Hematopoietic multipotent progenitor cell treated with erythropoietin and hydrocortisone succinate and interleukin-3 and kit ligand, for 4 days (in vitro differentiated cells): Measurements from ENCODE around the gene ST6GALNAC5.
"Not testable (repeated sequence)": the region's sequence is repeated elsewhere in the genome, so short reads cannot be mapped to it uniquely, and the experiment has no call there.

Experiments
- DNase-seq: peaks from one replicate; pipeline ENCODE4 v3.0.0-alpha.2; 2015

Gene ST6GALNAC5

GRCh38 chr1:76868154-76868882 lies 1.0 kb downstream of the ST6GALNAC5 start:
- DNase-seq = peak; percentile 51

GRCh38 chr1:76868916-76869315 lies 1.6 kb downstream of the ST6GALNAC5 start:
- DNase-seq = peak; percentile 6

DNA sequence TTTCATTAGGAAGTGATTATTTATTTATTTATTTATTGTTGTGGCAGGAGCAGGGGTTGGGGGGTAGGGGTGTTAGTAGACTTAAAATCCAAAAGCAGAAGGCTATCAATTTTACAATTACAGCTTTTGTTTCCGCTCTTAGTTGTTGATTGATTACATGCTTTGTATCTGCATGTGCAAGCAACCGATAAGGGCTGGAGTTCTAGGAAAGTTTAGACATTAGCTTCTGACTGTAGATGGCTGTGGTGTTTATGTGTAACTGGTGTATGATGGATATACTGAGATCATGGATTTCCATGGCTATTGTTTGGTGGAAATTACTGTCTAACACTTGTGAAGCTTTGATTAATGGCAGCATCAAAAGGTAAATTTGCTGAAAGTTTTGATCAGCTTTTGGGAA lies 2.8 kb downstream of the ST6GALNAC5 start:
- DNase-seq = peak; percentile 73

DNA sequence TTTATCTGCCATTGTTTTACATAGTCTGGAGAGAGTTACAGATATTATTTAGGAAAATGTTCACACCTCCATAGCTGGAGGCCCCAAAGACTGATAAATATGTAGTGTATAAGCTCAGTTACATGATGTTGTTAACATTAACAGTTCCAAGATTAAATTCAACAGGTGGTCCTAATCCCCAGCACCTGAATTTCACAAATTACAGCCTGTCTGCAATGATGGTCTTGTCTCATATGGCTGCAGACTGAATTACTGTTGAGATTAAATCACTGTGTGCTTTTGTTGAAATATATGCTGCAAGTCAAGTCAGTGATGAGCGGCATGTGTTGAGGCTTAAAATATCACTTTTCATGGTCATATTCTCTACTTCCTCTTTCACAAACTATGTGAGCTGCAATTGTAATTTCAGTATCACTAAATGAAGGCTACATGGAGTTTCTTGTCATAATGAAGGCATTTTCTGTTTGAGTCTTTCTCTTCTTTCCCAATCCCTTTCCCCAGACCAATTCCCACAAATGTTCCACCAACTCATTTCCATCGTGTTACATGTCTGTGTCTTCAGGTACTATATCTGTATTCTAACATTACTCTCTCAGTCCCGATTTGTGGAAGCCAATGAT lies 4.2 kb downstream of the ST6GALNAC5 start:
- peak; percentile 38 for DNase-seq

DNA sequence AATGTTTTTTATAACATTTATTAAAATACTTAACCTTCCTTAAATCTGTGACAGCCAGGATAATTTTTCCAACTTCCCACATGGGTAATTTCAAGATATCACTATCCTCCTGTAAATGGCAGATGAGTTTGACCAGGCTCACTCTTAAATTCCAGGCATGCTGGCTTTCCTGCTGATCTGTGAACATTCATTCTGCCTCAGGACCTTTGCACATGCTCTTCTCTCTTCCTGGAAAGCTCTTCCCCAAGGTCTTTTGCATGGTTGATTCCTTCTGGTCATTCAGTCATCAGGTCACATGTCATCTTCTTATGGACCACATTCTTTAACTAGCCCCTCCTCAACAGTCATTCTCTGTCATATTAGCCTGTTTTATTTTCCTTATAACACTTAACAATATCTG lies 5.7 kb downstream of the ST6GALNAC5 start:
- no peak for DNase-seq

DNA sequence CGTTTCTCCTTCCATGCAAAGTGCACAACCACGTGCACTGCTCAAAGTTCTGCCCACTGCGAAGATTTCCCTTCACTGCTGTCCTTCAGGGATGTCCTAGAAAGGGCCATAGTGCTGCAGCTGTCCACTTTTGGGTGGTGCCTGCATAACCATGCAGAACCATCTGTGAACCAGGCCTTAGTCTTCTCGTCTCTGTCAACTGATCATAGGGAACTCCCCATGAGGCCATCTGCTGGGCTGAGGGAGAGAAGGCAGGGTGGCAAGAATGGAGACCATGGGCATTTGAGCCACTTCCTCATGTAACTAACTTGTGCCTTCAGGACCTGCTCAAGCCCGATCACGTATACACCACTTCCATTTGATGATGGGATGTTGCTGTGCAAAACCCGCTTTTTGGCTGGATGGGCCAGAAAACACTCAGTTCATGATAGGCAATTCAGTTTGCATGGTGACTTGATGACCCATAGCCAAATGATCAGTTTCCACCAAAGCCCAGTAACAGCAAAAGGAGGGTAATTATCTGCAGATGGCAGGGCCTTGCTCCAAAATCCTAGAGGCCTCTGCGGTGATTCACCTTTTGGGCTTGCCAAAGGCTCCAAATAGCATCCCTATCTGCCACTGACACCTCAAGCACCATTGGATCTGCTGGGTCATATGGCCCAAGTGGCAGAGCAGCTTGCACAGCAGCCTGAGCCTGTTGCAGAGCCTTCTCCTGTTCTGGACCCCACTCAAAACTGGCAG lies 9.5 kb downstream of the ST6GALNAC5 start:
- DNase-seq = no peak

DNA sequence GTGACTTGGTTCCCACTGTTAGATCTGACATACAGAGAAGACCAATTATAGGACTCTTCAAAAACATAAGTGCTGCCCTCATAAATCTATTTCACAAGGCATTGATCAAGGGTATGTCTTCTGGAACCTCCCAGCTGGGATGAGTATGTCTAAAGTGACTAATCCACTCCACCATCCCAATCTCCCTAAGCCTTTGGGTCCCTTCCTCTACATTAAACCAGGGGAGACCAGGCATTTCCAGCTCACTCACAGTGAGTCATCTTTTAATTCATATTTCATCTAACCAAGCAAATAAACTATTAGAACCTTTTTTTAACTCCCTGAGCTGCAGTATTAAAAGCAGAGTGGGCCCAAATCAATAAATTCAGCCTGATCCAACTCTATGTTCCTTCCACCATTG lies 11.7 kb downstream of the ST6GALNAC5 start:
- DNase-seq = not testable (repeated sequence)

DNA sequence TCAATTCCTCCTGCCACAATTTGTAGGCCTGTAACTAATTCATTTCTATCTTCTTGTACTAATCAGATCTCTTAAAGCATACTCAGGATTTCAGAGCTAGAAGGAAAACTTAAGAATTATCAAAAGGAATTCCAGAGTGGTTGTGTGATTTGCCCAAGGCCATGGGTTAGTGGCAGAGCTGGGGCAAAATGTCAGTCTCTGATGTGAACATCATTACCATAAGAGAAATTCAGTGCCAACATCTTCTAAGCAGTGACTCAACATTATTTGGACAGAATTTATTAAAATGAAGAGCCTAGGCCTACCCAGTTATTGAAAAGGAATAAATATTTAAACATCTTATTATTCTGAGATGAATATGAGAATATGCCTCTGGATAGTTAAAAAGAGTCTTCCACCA lies 14.5 kb downstream of the ST6GALNAC5 start:
- no peak for DNase-seq

DNA sequence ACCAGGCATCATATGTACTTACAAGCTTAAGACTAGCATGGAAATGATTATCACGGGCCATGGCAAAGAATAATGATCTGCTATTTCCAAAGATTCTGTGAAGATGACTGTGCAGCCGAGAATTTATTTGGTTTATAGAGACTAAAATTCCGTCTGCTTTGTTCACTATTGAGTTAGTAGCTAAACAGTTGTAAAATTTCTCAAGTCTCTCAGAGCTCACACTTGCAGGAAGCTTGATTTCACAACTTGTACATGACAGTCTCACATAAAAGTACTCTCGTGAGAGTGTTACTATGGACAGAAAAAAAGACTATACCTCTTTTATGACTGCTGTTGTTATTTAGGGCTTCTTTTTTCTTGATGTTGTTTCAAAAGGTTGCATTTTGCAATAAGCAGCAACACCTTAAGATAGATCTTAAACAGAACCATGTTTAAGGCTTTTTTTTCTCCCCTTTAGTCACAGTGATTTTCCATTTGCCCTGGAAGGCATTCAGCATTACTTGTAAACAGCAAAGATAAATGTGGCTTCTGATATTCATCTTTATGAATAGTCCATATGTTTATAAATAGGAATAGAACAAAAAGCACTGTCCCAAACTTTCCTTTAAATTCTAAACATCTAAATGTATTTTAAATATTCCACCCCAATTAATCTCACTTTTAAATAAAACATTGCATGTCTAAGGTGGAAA lies 24.8 kb downstream of the ST6GALNAC5 start:
- no peak for DNase-seq

- DNase-seq = no peak
These were observed 25.4 kb downstream of the ST6GALNAC5 start for GRCh38 chr1:76892675-76893074.

- peak; percentile 71 for DNase-seq
These were observed 34.0 kb downstream of the ST6GALNAC5 start for GRCh38 chr1:76901158-76901767.

- no peak for DNase-seq
These were observed 38.8 kb downstream of the ST6GALNAC5 start for GRCh38 chr1:76905876-76906595.

DNA sequence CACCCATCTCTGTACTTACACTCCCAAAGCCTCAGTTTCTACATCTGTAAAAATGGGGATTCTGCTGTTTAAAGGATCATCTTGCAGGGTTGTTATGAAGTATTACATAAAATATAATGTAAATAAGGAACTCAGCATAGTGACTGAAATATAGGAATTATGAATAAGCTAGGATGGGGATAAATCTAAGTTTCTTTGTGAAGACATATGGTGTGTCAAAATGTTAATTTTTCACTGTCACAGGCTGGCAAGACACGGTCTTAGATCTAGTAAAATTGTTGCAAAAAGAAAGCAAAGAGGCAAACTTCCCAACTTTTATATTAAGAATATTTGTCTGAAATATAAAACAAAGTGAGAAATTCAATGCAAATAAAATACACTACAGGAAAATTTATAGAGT lies 42.0 kb downstream of the ST6GALNAC5 start:
- no peak for DNase-seq

GRCh38 chr1:76919085-76919484 lies 51.8 kb downstream of the ST6GALNAC5 start:
- DNase-seq = no peak

- no peak for DNase-seq
These were observed 54.3 kb downstream of the ST6GALNAC5 start for GRCh38 chr1:76921590-76921989.

- DNase-seq = no peak
These were observed 58.5 kb downstream of the ST6GALNAC5 start for GRCh38 chr1:76925825-76926224.

GRCh38 chr1:76928522-76928921 lies 61.2 kb downstream of the ST6GALNAC5 start:
- DNase-seq = no peak

DNA sequence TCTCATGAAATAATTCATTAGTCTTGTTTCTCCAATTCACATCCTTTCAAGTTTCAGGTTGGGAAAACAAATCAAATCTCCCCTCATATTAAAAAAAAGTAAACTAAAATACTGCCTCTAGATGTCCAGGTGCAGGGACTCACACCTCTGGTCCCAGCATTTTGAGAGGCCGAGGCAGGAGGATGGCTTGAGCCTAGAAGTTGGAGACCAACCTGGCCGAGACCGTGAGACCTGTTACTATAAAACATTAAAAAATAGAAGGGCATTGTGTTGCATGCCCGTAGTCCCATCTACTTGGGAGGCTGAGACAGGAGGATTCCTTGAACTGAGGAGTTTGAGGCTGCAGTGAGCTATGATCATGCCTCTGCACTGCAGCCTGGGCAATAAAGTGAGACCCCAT lies 61.9 kb downstream of the ST6GALNAC5 start:
- DNase-seq = no peak

DNA sequence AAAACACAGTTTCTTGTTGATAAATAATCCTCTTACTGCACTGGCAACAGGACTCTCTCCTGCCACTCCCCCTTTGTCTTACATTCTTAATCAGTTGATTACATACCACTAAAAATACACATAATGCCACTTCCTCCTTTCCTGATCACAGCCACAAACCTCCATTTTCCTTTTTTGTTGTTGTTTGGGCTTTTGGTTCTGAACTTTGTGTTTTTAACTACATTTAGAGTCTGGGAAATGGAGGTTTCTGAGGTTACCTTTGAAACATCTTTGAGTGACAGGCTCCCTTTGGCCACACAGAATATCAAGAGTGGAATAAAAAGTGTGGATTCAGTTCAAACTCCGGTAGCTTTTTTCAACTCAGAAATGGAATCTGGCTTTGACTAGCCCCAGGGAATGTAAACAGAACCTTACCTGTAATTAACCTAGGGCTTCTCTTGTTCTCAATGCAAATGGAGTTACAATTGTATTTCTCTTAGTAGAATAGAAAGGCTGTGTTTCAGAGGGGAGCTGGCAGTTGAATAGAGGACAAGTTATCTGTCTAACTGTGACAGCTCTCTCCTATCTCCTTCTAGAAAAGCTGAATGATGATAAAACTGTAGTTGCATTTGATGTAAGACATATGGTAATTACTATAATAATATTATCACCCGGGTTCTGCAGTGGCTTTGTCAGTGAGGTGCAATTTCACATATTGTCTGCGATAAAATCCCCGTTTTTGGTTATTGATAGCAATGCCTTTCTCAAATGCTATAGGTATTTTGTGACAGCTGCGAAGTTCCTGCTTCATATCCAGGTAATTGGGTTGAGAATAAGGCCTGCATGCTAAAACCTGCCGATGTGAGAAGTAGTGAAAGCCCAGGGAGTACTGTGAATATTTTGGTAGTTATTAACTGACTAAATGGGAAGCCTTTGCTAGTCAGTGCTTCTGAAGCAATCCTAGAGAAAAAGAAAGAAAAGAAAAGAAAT lies 66.9 kb downstream of the ST6GALNAC5 start:
- peak; percentile 44 for DNase-seq

DNA sequence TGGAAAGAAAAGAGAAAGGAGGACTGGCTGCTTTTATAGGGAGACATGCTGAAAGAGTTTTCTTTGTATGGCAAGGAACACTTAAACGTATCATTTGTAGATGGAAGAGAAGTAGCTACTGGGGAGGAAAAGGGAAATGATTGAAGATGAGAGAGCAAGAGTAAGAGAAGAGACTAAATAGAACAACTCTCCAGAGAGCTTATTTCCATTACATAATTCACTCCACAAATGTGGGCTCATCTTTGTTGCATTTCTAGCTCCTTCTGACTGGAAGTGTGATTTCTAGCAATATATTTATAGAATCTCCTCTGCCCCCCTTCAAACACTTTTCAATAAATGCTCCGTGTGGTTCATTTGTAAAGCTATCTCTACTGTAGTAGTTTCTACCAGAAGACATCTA lies 71.0 kb downstream of the ST6GALNAC5 start:
- no peak for DNase-seq
